KBM-7 (cell line): Measurements from ENCODE around the gene DLGAP4.

ENCODE experiments used
- DNase-seq: peaks from one replicate; pipeline ENCODE4 v3.0.0-alpha.2; 2015
- in situ Hi-C: fragments of 300-500 bp; cut with MboI; formaldehyde crosslinking; loops from 2 replicates; pipeline ENCODE4 v1.14.3; 2020; ENCODE audit warnings: low sequenced_read_pairs, low pct_unique_long_range_greater_than_20kb, mixed read lengths

The DLGAP4 gene

DNA sequence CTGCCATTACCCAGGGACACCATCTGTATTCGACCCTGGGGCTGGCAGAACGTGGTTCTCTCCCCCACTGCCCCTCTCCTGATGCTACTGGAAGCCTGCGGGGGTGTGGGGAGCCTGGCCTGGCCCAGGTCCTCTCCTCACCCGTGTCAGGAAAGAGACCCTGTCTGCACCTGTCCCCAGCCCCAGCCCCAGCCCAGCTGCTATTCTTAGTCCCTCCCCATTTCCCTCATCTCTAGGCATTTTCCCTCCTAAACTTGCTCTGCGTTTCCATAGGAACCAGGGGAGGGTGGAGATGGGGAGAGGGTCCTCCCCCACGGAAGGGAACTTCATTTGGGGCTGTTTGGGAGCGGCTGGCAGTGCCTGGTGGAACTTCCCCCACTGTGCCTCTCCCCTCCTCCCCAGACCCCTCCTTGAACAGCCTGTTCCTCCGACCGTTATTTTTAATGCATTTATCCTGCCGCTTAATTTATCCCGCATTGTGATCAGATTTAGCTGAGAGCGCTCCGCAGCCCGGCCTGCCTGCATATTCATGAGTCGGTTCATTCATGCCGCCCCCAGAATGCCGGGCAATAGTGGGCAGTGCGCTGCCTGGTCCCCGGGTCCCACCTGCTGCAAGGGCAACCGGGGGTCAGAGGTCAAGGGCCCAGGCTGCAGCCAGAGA, 31.8 kb upstream of the DLGAP4 start:
- DNase-seq = no peak
- in situ Hi-C loops = no loop called here

DNA sequence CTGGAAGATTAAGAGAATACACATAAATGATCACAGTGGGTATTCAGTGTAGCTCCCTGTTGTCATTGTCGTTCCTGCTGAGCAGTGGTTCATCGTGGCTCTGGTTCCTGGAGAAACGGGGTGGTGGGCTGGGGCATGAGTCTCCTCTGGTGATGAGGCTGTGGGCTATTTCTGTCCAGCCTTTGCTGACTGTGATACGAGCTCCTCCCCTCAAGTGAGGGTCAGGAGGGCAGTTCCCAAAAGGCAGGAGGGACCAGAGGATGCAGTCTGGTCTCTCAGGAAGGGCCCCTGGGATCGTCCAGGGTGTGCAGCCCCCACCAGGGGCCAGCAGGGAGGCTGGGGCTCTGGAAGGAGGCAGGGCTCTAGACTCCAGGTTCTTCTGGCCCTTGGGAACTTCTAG, 31.1 kb upstream of the DLGAP4 start:
- in situ Hi-C loops = no loop called here
- DNase-seq = no peak

DNA sequence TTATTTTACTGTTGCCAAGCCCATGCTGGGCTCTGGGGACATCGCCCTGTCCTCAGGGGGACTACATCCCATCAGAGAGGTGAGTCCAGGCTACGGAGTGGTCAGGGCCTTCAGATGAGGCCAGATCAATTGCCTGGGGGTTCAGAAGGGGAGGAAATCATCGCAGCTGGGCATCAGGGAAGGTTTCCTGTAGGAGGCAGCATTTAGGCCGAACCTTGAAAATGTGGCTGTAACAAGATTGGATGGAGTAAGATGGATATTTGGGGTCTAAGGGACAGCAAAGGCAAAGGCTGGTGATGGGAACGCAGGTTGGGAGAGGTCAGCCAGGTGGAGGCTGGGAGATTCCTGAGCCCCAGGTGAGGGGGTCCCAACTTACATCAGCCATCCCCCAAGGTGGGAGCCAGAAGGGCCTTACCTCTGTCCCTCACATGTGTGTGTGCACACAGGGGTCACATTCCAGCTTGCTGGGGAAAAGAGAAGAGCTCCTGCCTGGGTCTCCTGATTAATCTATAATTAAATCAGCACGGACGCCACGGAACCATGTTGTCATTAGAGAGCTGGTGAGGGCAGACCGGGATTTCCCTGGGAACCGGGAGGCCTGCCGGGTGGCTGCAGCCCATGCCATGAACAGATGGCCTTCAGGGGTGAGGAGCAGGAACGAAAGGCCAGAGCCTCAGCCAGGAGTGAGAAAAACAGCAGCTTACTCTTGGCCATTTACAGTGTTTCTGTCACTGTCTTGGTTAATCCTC, 30.5 kb upstream of the DLGAP4 start:
- no peak for DNase-seq
- in situ Hi-C loops = no loop called here

DNA sequence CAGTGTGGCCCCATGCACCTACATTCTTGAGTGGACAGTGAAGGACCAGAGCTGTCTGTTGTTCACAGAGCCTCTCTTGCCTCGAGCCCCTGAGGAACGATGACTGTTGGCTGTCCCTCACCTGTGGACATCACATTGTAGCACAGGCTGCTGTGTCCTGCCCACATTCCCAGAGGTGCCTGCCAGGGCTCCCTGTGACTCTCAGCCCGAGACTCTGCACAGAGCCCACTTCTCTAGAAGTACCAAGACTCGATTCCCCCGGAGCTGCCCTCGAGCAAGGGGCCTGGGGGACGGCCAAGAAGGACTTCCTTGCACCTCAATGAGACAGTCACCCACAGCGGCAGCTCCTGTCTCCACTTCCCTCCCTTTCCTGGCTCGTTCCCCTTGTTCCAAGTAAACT, 28.6 kb upstream of the DLGAP4 start:
- in situ Hi-C loops = no loop called here
- no peak for DNase-seq

DNA sequence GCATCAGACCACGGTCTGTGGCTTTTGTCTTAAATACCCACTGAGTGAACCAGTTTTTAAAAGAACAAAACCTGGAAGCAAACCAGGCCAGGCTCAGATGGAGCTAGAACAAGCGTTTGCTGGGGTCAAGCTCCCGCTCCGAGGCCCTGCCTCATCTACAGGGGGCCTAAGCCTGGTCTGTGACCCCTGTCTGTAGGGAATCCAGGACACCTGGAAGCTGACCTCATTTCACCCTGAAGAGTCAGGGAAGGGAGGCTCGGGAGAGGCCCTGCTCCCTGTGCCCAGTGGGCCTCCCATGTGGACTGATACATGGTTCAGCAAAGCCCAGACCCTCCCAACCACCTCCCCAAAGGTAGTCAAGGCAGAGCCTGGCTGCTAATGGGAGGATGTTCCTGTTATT, 26.8 kb upstream of the DLGAP4 start:
- no peak for DNase-seq
- in situ Hi-C loops = no loop called here

DNA sequence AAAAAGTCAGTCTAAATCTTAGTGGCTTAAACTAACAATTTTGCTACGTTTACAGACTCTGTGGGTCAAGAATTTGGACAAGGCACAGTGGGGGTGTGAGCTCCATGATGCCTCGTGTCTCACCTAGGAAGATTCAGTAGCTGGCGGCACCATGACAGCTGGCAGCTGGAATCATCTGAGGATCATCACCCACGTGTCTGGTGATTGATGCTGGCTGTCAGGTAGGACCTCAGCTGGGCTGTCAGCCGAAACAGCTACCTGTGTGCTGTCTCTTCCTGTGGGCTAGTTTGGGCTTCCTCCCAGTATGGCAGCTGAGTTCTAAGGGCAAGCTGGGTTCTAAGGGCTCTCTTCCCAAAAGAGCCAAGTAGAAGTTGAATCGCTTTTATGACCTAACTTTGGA, 26.4 kb upstream of the DLGAP4 start:
- in situ Hi-C loops = no loop called here
- DNase-seq = no peak

DNA sequence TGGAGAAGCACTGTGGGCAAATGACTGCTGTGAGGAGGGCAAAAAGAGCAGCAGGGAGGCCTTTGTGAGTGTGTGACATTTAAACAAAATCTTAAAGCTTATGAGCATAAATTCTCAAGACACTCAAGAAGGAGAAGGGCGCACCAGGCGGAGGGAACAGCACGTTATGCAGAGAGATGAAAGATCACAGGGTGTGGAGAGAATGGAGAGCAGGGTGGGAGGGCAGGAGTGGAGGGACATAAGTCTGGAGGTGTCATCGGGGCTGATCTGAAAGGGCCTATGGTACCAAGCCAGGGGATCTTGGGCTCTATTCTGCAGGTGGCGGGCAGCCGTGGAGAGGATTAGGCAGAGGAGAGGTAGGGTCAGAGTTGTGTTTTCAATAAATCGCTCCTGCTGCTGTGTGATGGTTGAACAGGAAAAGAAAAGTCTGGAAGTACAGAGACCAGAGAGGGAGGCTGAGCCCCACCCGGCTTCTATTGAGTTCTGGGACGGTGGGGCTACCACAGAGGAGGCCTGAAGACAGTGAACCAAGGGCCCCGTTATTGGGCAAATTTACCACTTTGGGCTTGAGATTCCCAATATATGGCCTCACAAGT, 24.3 kb upstream of the DLGAP4 start:
- in situ Hi-C loops = no loop called here
- no peak for DNase-seq

DNA sequence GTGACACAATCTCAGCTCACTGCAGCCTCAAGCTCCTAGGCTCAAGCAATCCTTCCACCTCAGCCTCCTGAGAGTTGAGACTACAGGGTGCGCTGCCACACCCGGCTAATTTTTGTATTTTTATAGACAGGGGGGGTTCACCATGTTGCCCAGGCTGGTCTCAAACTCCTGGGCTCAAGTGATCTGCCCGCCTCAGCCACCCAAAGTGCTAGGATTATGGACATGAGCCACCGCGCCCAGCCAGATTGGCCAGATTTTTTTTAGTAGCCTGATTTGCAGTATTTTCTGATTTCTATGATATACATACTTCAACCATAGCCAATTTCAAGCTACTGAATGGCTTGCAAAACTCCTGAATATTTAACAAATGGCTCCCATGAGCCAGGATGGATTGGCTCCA, 21.4 kb upstream of the DLGAP4 start:
- in situ Hi-C loops = no loop called here
- no peak for DNase-seq

DNA sequence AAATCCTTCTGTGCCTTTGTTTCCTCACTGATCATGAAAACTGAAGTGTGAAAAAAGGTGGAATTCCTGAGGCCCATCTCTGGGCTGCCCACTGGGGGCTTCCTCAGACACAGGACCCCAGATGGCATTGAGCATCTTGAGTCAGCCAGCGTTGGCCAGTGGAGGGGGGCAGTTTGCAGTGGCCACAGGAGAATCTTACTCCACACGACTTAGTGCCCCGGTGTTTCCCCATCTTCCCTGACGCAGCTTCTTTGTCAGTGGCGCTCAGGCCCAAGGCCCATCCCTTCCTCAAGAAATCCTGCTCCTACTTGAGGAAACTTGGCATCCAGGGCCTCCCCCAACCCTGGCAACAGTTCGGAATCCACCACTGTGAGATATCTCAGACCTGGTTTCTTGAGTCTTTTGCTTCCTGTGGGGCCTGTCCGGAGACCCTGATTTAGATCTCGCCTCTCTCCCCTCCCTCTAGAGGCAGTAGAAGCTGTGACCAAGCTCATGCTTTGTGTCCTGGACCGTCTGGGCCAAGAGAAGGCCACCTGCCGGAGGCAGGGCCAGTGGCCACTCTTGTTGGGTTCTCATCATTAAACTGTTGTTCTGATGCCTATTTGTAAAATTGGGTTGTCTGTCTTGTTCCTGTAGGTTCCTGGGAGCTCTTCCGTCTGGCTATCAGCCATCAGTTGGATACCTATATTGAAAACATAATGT, 20.2 kb upstream of the DLGAP4 start:
- no peak for DNase-seq
- in situ Hi-C loops = no loop called here

DNA sequence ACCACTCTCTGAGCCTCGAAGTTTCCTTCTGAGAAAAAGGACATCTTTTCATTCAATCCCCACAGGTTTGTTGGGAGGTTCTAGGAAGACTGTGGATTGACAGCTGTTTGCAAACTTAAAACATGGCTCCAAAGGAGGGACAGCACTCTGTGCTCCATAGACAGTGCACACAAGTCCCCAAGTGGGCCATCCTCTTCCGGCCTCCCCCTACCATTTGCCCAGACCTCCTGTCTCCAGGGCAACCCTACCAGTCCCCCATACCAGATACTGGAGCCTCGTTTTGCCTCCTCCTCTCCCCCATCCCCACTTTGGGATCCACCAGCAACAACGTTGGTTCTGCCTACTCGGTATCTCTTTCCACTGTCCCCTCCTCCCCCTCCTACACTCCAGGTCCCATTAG, 8.5 kb upstream of the DLGAP4 start:
- in situ Hi-C loops = no loop called here
- DNase-seq = no peak

DNA sequence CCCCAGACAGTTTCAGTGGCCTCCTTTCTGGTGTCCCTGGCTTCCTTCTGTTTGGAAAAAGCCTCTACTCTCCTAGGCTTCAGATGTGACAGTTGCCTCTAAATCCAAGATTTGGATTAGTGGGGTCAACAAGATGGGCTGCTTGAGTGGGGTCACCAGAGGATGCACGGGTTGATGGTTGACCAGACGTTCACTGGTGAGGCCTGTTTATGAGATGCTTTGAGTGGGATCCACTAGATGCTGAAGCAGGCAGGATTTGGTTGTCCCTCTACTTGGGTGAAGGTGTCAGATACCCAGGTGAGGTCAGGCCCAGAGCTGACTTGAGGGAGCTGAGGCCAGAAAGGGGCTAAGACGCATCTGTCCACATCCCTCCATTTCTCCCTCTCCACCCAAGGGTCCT, 8.1 kb upstream of the DLGAP4 start:
- in situ Hi-C loops = no loop called here
- DNase-seq = no peak

DNA sequence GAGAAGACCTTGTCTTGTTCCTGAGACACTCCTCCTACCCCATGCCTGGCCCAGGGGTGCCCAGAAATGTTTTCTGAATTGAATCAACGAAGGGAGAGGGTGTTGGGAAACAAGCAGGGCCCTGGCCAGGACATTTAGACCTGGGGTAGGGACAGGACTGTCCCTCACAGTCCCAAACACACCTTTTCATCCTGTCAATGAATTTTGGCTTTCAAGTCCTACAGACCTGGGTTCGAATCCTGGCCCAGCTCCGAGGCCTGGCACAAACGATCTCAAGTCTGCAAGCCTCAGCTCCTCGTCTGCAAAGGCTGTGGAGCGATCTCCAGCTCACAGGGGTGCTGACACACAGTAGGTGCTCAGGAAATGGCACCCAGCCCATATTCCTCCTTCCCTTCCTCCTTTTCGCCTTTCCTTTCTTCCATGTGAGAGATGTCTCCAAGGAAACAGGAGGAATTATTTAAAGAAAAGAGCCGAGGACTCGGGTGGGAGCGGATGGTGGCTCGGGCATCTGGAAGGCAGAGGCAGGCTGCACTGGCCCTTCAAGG, 7.3 kb upstream of the DLGAP4 start:
- DNase-seq = no peak
- in situ Hi-C loops = no loop called here

DNA sequence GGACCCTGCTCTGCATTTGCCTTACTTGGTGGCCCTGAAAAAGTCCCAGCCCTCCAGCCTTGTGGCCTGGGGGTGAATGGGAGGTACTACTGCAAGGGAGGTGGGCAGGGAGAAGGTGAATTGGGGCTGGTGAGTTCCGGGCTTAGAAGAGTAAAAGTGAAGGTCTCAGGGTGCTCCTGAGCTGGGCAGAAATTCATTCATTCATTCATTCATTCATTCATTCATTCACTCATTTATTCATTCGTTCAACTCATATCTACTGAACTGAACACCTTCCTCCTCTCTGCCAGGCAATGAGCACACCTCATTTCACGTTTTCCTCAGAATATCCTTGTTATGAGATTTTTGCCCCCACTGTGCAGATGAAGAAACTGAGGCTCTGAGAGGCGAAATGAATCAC, 6.7 kb upstream of the DLGAP4 start:
- in situ Hi-C loops = no loop called here
- DNase-seq = no peak

DNA sequence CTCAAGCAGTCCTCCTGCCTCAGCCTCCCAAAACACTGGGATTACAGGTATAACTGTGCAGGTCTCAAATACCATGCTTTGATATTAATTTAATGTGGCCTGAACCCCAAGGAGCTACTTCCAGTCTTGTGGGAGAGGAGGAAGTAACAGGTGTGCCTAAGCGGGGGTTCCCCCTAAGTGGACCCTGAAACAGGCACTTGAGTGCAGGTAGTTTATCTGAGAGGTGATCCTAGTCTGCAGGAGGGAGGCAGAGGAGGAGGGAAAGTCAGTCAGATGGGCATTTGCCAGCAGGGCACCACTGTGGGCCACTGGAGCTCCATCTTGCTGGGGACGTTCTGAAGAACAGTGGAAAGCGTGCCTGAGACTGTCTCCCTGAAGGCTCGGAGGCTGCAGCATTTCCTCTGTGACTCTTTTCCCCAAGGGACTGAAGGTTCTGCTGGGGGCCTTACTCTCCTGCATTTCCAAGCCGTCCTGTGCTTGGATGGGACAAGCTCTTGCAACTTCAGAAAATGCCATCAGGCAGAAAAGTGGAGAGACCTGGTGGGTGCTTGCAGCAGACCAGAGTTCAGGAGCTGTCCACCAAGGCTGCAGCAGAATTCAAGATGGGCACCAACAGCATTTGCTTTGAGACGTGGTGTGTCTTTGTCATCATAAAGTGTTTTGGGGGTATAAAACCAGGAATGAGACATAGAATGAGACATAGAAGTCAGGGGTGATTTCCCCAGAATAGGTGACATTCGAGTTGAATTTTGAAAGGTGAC, 4.6 kb upstream of the DLGAP4 start:
- in situ Hi-C loops = no loop called here
- DNase-seq = no peak

DNA sequence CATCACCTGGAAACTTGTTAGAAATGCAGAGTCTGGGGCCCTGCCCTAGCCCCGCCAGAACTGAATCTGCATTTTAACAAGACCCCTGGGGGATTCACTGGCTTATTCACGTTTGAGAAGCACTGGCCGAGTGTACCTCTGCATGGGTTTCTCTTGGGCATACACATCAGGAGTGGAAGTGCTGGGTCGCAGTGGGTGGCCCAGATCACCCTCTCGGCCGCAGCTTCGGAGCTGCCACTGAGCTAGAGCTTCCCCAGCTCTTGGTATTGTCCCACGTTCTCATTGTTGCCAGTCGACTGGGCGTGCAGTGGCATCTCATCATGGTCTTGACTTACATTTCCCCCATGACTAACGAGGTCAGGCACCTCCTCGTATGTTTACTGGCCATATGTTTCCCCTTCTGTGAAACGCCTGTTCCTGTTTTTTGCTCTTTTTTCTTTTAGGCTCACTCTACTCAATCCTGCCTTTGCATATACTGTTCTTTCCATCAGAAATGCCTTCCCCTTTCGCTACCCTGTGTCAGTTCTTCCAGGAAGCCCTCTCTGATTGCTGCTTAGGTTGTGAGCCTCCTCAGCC, 3.0 kb upstream of the DLGAP4 start:
- DNase-seq = peak; percentile 60

DNA sequence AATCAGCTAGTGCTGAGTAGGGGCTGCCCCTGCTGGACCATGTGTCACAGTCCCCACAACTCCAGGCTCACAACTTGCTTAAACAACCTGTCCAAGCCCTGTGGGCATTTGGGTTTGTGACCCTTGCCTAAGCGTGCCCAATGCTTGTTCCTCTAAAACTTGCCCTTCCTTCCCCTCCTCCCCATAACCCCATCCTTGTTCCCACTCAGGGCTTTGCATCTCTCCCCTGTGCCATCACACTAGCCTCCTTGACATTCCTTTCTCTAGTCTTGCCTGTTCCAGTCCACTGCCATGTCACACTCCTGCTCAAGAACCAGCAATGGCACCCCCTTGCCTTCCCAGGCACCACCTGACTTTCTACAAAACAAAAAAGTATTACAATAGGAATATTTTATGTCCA, 2.3 kb upstream of the DLGAP4 start:
- in situ Hi-C loops = no loop called here
- DNase-seq = no peak

More for the DNA sequence above, 3.0 kb upstream of the DLGAP4 start:
- in situ Hi-C loops = no loop called here

DNA sequence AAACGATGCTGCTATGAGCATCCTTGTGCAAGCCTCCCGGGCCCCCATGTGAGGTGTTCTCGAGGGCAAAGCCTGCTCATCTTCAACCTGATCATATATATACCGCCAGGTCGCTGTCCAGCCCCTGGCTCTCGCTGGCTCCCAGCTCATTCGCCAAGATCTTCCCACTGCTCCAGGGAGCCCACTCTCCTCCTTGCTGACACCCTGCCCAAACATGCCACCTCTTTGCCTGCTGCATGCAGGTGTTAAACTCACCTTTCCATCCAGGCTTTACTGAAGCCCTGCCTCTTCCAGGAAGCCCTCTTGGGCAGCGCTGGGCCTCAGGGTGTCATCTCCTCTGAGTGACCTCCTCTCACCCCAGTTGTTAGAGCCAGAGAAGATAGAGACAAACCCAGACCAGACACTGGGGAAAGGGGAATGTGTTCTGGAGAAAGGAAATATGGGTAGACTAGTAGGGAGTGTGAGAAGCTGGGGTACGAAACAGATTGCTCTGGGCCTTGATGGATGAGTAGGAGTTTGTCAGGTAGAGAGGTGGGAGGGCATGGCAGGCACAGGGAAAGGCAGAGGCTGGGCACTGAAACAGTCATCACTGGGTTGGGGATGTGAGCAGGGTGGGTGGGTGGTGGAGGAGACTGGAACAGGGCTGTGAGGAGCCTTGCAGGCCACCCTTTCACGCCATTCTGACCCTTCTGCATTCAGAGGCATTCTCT, 1.2 kb upstream of the DLGAP4 start:
- in situ Hi-C loops = no loop called here
- DNase-seq = no peak
